Activated B cell treated with CpG ODN at 0.5 μM for 24 hours (primary cell): ENCODE measurements around the gene ANO10. TPM values are rescaled to one million over a fixed set of nuclear protein-coding genes. Genes with fewer than 3 reads are reported as not detected.

ENCODE experiments used
- ATAC-seq: fragments of 200-7000 bp; cut with Tn5 transposase; one replicate; pipeline ENCODE4 v1.10.0; 2021; ENCODE audit warnings: low read depth, mild to moderate bottlenecking, moderate library complexity
- CTCF ChIA-PET: fragments of 350-600 bp; sonication (Branson Sonifier 250); formaldehyde crosslinking; loops from one replicate; lab custom pipeline; 2021; ENCODE audit warnings: antibody characterized with exemption; lab: Charles Lee
- POLR2A ChIA-PET: fragments of 350-600 bp; sonication (Branson Sonifier 250); formaldehyde crosslinking; loops from one replicate; lab custom pipeline; 2021; ENCODE audit warnings: antibody characterized with exemption; lab: Charles Lee
- DNase-seq: peaks from one replicate; pipeline ENCODE4 v3.0.0; 2022
- H3K27ac Mint-ChIP-seq: one replicate; pipeline ENCODE4 v1.8.0; 2020; ENCODE audit warnings: mixed read lengths
- H3K27me3 Mint-ChIP-seq: one replicate; pipeline ENCODE4 v1.8.0; 2021; ENCODE audit warnings: mixed read lengths
- H3K36me3 Mint-ChIP-seq: one replicate; pipeline ENCODE4 v1.8.0; 2021; ENCODE audit warnings: low read depth, mixed read lengths
- H3K4me1 Mint-ChIP-seq: one replicate; pipeline ENCODE4 v1.8.0; 2021; ENCODE audit warnings: mixed read lengths
- H3K4me3 Mint-ChIP-seq: one replicate; pipeline ENCODE4 v1.8.0; 2020; ENCODE audit warnings: mild to moderate bottlenecking, mixed read lengths
- H3K9me3 Mint-ChIP-seq: one replicate; pipeline ENCODE4 v1.8.0; 2020; ENCODE audit warnings: mixed read lengths
- CTCF ChIP-seq: fragments of 200-600 bp; IDR thresholded peaks from one replicate; pipeline ENCODE4 v1.8.0; 2022; ENCODE audit warnings: antibody characterized with exemption, mild to moderate bottlenecking
- intact Hi-C: fragments of 100-400 bp; cut with micrococcal nuclease; formaldehyde crosslinking; loops from one replicate; pipeline ENCODE4 v1.15.1; 2024
- total RNA-seq: library from RNA; stranded (reverse); gene quantifications from 2 replicates; pipeline ENCODE4 v1.2.3, GENCODE V29; 2022

ANO10 gene
- total RNA-seq, 1 donor from 2014 or later: 6.4 TPM

GRCh38 chr3:43478118-43478785, 143.6 kb downstream of the ANO10 start:
- intact Hi-C loops: no loop called here
- Mint-ChIP-seq H3K4me3 (no peak overlapping the region), H3K4me1 (no peaks in the 10 kb centered on the region), H3K27ac (no peak overlapping the region), H3K27me3 (peaks cover under 1% of the 10 kb centered on the region), H3K36me3 (no peaks in the 10 kb centered on the region), H3K9me3 (no peaks in the 10 kb centered on the region)
- ChIA-PET POLR2A (no interaction called here), CTCF (no interaction called here)
- ATAC-seq: no peak
- no peak for TF ChIP-seq CTCF
- DNase-seq: no peak

DNA sequence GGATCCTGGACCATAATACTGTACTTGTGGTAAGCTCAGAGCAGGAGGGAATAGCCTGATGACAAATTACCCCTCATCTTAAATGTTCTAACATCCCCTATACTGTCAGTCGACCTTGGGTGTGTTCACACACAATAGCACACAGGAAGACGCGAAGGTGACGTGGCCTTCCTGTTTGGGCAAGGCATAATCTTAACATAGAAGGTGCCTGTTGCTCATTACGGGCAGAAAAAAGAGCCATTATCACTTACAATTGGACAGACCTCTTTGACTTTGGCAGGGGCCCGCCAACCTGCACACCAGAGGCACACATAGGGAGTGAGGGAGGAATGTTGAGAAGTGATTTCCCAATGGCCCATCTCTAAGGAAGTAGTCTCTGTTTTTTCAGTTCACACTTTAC, 144.2 kb downstream of the ANO10 start:
- no peak overlapping the region for H3K27ac Mint-ChIP-seq
- TF ChIP-seq CTCF: no peak
- CTCF ChIA-PET: no interaction called here
- ATAC-seq: no peak
- intact Hi-C loops: no loop called here
- H3K9me3 Mint-ChIP-seq: no peaks in the 10 kb centered on the region
- POLR2A ChIA-PET: no interaction called here
- H3K36me3 Mint-ChIP-seq: no peaks in the 10 kb centered on the region
- H3K4me3 Mint-ChIP-seq: no peak overlapping the region
- peaks cover 3% of the 10 kb centered on the region for H3K27me3 Mint-ChIP-seq
- no peak for DNase-seq
- no peaks in the 10 kb centered on the region for H3K4me1 Mint-ChIP-seq

GRCh38 chr3:43473737-43474136, 148.1 kb downstream of the ANO10 start:
- CTCF ChIA-PET: no interaction called here
- DNase-seq (no peak), ATAC-seq (no peak)
- peaks cover 5% of the 10 kb centered on the region for H3K27me3 Mint-ChIP-seq
- POLR2A ChIA-PET: interaction anchor here (0.7 kb wide), 1 partner anchor 55 kb away, joined by 4 read pairs; no protein-coding TSS in a partner anchor
- H3K27ac Mint-ChIP-seq: no peak overlapping the region
- H3K4me1 Mint-ChIP-seq: no peaks in the 10 kb centered on the region
- no peaks in the 10 kb centered on the region for H3K9me3 Mint-ChIP-seq
- H3K4me3 Mint-ChIP-seq: no peak overlapping the region
- H3K36me3 Mint-ChIP-seq: no peaks in the 10 kb centered on the region
- no peak for TF ChIP-seq CTCF
- intact Hi-C loops: no loop called here

- Mint-ChIP-seq H3K27me3 (peaks cover 5% of the 10 kb centered on the region), H3K4me1 (no peaks in the 10 kb centered on the region), H3K36me3 (no peaks in the 10 kb centered on the region), H3K9me3 (no peaks in the 10 kb centered on the region), H3K4me3 (no peak overlapping the region), H3K27ac (no peak overlapping the region)
- no peak for TF ChIP-seq CTCF
- ATAC-seq (no peak), DNase-seq (no peak)
- ChIA-PET POLR2A (no interaction called here), CTCF (no interaction called here)
- intact Hi-C loops: no loop called here
Observed at GRCh38 chr3:43473244-43473643, 148.6 kb downstream of the ANO10 start.

GRCh38 chr3:43468133-43468532, 153.7 kb downstream of the ANO10 start:
- H3K27ac Mint-ChIP-seq: no peak overlapping the region
- peaks cover 3% of the 10 kb centered on the region for H3K27me3 Mint-ChIP-seq
- POLR2A ChIA-PET: no interaction called here
- no peaks in the 10 kb centered on the region for H3K36me3 Mint-ChIP-seq
- DNase-seq (no peak), ATAC-seq (no peak)
- no peak overlapping the region for H3K4me3 Mint-ChIP-seq
- intact Hi-C loops: no loop called here
- H3K9me3 Mint-ChIP-seq: no peaks in the 10 kb centered on the region
- CTCF ChIA-PET: no interaction called here
- TF ChIP-seq CTCF: no peak
- H3K4me1 Mint-ChIP-seq: no peaks in the 10 kb centered on the region
